8988T (cell line): Measurements from ENCODE around the gene LRMDA.

ENCODE experiments used
- DNase-seq: peaks from one replicate; pipeline ENCODE4 v3.0.0; 2011

LRMDA gene

DNA sequence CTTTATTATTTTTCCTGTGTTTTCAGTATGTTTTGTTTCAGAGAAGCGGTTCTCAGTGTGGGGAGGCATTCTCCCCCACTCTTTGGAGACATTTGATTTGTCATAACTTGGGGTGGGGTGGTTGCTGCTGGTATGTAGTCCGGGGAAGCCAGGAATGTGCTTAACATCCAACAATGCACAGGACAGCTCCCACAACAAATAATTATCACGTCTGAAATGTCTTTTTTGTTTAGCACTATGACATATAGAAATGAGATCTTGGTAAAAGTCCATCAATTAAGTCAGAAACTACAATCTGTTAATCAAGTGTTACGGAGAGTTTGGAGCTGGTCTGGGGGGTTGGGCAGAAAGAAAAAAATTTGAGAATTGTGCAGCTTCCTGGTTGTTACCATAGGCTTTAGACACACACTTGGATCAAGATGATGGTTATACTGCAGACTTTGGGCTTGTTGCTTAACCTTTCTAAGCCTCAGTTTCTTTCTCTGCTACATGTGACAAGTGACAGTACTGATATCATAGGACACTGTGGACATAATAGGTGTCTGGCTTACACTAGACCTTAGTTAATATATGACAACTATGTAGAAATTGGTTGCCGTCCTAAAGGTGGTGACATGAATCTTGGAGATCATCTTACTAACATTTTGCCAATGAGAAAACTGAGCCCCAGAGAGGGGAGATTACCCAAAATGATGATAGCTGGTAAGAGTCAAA, 113.7 kb downstream of the LRMDA start:
- DNase-seq = no peak

- DNase-seq = no peak
These were observed 114.6 kb downstream of the LRMDA start for GRCh38 chr10:75546004-75546403.

DNA sequence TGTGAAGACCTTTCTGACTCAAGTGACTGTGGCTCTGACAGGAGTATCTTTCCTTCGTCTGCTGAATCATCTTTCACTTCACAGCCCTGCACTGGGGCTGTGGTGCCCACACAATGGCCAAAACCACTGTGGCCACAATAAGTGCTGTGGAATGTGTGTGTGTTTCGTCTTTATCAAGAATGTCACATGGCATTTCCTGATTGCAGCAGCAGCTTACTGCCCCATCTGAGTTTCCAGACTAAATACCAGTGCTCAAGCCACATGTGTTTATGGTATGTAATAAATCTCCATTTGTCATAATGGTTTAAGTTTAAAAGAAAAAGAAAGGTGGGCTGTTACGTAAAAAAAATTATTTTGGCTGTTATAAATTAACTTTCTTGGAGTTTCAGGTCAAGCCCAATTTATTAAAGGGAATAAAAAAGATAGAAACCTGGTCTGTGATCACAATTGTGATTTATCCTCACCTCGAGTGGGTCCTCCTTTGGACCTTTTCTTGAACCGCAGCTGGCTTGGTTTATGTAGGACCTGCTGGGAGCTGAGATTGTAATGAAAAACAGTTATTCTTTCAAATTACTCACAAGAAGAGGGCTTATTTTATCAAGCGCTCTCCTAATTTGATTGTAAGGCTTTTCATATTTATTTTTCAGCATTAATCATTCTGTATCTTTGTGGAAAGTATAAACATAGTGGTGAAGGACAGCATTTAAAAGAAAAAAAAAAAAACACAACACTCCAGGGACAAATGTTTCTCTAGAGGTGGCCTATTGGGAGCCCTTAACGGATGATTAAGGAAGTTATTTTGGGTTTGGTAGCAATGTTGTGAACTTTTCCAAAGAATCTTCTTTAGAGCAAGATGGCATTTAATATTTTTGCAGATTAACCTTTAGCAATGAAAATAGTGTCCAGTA, 116.2 kb downstream of the LRMDA start:
- no peak for DNase-seq

- no peak for DNase-seq
These were observed 116.9 kb downstream of the LRMDA start for GRCh38 chr10:75548356-75548755.

DNA sequence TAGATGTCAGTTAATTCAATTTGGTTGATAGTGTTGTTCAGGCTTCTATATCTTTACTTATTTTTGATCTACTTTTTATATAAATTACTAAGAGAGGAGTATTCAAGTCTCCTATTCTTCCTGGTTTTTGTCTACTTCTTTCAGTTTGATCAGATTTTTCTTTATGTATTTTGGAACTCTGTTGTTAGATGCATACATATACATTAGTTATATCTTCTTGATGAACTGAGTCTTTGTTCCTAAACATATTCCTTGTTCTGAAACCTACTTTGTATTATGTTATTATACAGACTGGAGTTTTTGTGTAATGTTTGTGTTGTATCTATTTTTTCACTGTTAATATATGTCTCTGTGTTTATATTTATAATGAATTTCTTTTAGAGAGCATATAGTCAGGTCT, 118.8 kb downstream of the LRMDA start:
- DNase-seq = no peak

GRCh38 chr10:75552171-75552570, 120.7 kb downstream of the LRMDA start:
- no peak for DNase-seq

DNA sequence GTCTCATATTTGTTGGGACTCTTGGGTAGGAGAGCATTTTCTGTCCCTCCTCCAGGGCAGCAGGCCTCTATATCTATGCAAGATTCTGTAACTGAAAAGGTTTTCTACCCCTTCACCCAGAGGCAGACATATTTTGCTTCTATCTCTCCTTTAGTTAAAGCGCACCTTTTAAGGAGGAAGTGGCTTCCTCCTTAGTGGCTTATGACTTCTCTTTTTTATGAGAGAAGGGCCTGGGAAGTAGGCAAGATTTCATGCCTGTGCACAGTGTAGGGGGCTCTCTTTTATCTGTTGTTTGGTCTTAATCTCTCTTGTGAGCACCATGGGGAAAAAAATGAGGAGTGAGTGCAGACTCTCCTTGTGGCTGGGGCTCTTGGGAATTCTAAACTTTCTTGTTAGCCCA, 122.1 kb downstream of the LRMDA start:
- DNase-seq = no peak

DNA sequence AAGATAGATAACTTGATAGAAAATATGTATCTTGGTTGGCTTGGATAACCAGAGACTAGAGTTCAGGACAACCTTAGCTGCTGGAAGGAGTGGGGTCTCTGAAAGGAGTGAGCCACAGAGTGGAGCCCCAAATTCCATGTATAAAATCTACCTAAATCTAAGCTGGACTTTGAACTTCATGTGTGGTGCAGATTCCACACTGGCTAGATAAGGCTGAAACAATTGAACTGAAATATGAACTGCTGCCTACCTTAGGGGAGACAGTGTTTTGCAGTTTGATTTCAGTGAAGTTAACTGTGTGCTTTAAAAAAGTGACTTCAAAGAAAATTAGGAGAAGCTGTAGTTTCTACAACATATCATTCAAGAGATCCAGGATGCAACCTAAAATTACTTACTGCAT, 123.9 kb downstream of the LRMDA start:
- no peak for DNase-seq

DNA sequence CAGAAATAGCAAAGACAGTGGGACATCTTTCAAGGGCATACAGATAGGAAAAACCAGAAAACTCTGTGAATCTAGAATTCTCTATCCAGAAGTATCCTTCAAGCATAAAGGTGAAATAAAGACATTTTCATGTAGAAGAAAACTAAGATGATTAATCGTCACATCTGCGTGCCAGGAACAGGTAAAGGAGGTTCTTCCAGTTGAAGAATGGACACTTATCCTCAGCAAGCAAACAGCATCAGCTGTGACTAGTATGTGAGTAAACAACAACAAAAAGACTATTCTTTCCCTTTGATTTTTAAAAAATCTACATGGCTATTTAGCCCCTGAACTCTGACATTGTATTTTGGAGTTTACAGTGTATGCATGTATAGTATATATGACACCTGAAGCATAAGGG, 124.9 kb downstream of the LRMDA start:
- no peak for DNase-seq

GRCh38 chr10:75565286-75566251, 134.1 kb downstream of the LRMDA start:
- no peak for DNase-seq

DNA sequence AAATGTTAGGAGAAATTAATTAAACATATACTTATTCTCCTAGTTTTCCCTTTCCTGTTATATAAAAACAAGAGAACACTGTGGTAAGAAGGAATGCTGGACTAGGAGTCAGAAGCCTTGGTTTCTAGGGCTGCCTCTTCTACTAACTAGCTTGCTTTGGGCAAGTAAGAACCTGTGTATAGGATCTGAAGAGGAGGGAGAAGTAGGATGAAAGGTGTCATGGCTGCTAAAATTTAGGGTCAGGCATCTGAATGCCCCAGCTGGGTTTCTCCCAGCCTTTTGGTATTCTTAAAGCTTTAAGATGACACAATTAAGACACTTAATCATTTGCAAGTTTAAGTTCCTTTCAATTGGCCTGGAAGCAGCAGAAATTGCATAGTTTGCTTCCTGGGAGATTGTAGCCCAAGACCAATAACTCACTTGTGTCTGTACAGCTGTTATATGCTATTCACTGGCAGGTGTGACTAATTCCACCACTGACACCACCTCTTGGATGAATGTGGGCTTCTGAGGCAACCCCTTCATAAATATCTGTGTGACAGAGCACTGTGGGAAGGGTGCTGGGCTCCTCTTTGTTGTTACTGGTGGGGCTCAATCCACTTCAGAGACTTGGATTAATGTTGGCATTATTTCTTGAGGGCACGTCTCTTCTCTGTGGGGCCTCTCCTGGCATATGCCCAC, 137.2 kb downstream of the LRMDA start:
- DNase-seq = no peak

DNA sequence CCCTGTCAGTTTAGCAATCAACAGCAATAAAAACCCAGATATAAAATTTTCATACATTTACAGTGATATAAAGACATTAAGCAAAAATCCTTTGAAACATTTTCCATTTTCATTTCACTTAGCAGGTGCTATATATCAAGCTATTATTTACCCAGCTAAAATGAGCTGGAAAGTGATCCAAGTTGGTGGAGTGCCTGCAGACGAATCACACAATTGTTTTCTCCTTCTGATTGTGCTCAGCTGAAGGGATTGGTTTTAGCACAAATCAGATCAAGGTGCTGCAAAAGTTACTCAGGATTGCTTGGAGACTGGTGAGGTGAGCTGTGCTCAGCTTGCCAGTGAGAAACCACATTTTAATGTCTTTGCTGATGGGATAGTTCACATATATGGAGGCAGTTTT, 138.1 kb downstream of the LRMDA start:
- DNase-seq = no peak

DNA sequence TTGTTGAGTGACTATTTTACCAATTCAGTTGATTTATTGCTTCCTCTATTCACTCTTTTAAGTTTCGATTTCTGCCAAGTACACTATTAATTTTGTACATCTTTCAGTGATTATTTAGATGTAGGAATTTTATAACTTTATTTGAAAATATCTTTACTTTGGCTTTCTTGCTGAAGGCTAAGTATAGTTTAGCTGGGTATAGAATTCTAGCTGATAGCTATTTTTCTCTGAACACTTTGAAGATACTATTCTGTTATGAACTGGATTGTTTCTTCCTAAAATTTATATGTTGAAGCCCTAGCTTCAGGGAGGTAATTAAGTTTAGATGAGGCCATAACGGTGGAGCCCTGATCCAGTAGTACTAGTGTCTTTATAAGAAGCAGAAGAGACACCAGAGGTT, 141.1 kb downstream of the LRMDA start:
- no peak for DNase-seq

- no peak for DNase-seq
These were observed 144.5 kb downstream of the LRMDA start for GRCh38 chr10:75575940-75576339.

DNA sequence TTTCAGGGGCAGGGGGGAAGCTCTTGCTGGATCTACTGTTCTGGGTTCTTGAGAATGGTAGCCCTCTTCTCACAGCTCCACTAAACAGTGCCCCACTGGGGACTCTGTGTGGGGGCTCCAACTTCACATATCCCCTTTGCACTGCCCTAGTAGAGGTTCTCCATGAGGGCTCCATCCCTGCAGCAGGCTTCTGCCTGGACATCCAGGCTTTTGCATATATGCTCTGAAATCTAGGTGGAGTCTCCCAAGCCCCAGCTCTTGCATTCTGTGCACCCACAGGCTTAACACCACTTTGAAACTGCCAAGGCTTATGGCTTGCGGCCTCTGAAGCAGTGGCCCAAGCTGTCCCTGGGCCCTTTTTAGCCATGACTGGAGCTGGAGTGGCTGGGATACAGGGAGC, 150.7 kb downstream of the LRMDA start:
- DNase-seq = no peak

GRCh38 chr10:75585294-75585693, 153.9 kb downstream of the LRMDA start:
- DNase-seq = no peak

DNA sequence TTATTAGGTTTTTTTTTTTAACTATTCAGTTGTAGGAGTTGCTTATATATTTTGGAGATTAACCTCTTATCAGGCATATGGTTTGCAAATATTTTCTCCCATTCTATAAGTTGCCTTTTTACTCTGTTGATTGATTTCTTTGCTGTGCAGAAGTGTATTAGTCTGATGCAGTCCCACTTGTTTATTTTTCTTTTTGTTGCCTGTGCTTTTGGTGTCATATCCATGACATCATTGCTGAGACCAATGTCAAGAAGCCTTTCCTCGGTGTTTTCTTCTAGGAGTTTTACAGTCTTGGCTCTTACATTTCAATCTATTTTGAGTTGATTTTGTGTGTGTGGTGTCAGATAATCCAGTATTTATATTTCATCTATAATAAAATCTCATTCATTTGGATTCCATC, 155.4 kb downstream of the LRMDA start:
- DNase-seq = no peak

DNA sequence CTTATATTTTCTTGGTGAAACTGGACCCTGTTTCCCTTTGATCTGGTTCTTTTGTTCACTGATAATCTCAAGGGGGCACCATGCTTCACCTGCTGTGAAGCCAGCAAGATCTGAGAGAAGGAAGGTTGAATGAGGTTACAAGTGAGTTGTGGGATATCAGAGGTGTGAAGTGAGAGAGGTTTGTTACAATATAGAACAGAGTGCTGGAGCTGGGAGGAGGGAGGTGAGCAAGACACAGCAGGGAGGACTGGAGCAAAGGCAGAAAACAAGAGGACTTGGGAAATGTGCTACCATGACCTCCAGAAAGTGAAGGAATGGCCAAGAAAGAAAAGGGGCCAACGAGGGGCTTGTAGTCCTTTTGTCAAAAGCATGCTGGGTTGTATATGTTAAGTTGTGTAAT, 156.6 kb downstream of the LRMDA start:
- no peak for DNase-seq

GRCh38 chr10:75589895-75590654, 158.7 kb downstream of the LRMDA start:
- DNase-seq = no peak

GRCh38 chr10:75592151-75592787, 160.8 kb downstream of the LRMDA start:
- DNase-seq = no peak
